ENCODE data around the gene C10orf71. TPM values are rescaled to one million over a fixed set of nuclear protein-coding genes. Genes with fewer than 3 reads are reported as not detected.
A peak's percentile ranks its signal among the peaks of the same experiment; 100 is the strongest.

Gene C10orf71
- total and polyA plus RNA-seq, 11 donors, result 6.6 to 228 (median 112) TPM

- peaks cover 0 to 3% (median 0%) of the 10 kb centered on the region in 9 donors for H3K36me3 ChIP-seq
- 67 to 88% (median 80%) methylated on average over 1 of the region's 1 CpG for WGBS, 4 donors
- no peak overlapping the region for H3K4me3 ChIP-seq
- H3K9me3 ChIP-seq, result no peaks in the 10 kb centered on the region
- peaks cover 0 to 86% (median 45%) of the 10 kb centered on the region in 12 donors for H3K4me1 ChIP-seq
- no peak for ATAC-seq
- DNase-seq, result no peak
- intact Hi-C loops (cut with DNase I), result loop anchor here in 3 of 10 donors (5.0 kb wide), 3 partner anchors 61 to 321 kb away; no protein-coding TSS in a partner anchor
- TF ChIP-seq POLR2A (IDR thresholded peaks at IDR 0.05) (no peak), CTCF (IDR thresholded peaks at IDR 0.05) (no peak)
- no peaks in the 10 kb centered on the region for H3K27me3 ChIP-seq
- H3K27ac ChIP-seq, result peak overlapping the region in 3 of 12 donors; percentile 15 to 95 (median 54)
These were observed 4.7 kb downstream of the C10orf71 start for GRCh38 chr10:49303711-49304110.

GRCh38 chr10:49304137-49304536 lies 5.2 kb downstream of the C10orf71 start:
- intact Hi-C loops (cut with DNase I), result loop anchor here in 3 of 10 donors (5.0 kb wide), 3 partner anchors 62 to 322 kb away; no protein-coding TSS in a partner anchor
- peaks cover 0 to 83% (median 45%) of the 10 kb centered on the region in 12 donors for H3K4me1 ChIP-seq
- TF ChIP-seq CTCF (IDR thresholded peaks at IDR 0.05) (no peak), POLR2A (IDR thresholded peaks at IDR 0.05) (no peak)
- H3K4me3 ChIP-seq, result no peak overlapping the region
- DNase-seq, result no peak
- WGBS, 4 donors, result 65 to 83% (median 79%) methylated on average over 5 of the region's 5 CpGs
- peaks cover 0 to 4% (median 0%) of the 10 kb centered on the region in 12 donors for H3K9me3 ChIP-seq
- ATAC-seq, result no peak
- no peaks in the 10 kb centered on the region for H3K27me3 ChIP-seq
- H3K27ac ChIP-seq, result peak overlapping the region in 5 of 12 donors; percentile 15 to 95 (median 25)
- peaks cover 0 to 3% (median 0%) of the 10 kb centered on the region in 9 donors for H3K36me3 ChIP-seq

- DNase-seq (no peak), ATAC-seq (no peak)
- H3K9me3 ChIP-seq, result peaks cover 0 to 4% (median 0%) of the 10 kb centered on the region in 12 donors
- H3K4me1 ChIP-seq, result peaks cover 0 to 67% (median 35%) of the 10 kb centered on the region in 12 donors
- 75 to 98% (median 91%) methylated on average over 1 of the region's 1 CpG for WGBS, 4 donors
- H3K4me3 ChIP-seq, result no peak overlapping the region
- no peak overlapping the region for H3K27ac ChIP-seq
- intact Hi-C loops (cut with DNase I), result no loop called here
- H3K36me3 ChIP-seq, result peaks cover 0 to 12% (median 0%) of the 10 kb centered on the region in 9 donors
- TF ChIP-seq CTCF (IDR thresholded peaks at IDR 0.05), result no peak
- no peak for TF ChIP-seq POLR2A (IDR thresholded peaks at IDR 0.05)
- no peaks in the 10 kb centered on the region for H3K27me3 ChIP-seq
These were observed 9.0 kb downstream of the C10orf71 start for GRCh38 chr10:49307921-49308320.

GRCh38 chr10:49308881-49309280 lies 9.9 kb downstream of the C10orf71 start:
- DNase-seq, result no peak
- ATAC-seq, result no peak
- H3K4me1 ChIP-seq, result peaks cover 0 to 68% (median 35%) of the 10 kb centered on the region in 12 donors

More at GRCh38 chr10:49308881-49309280, 9.9 kb downstream of the C10orf71 start:
- H3K27me3 ChIP-seq, result no peaks in the 10 kb centered on the region
- H3K4me3 ChIP-seq, result no peak overlapping the region
- H3K36me3 ChIP-seq, result peaks cover 0 to 12% (median 0%) of the 10 kb centered on the region in 9 donors
- intact Hi-C loops (cut with DNase I), result no loop called here
- H3K9me3 ChIP-seq, result peaks cover 0 to 4% (median 0%) of the 10 kb centered on the region in 12 donors
- WGBS, 4 donors, result 87 to 91% (median 88%) methylated on average over 5 of the region's 5 CpGs
- TF ChIP-seq CTCF (IDR thresholded peaks at IDR 0.05), result no peak
- TF ChIP-seq POLR2A (IDR thresholded peaks at IDR 0.05), result no peak
- H3K27ac ChIP-seq, result no peak overlapping the region

Data from heart left ventricle (tissue), 16 donors.